Hepatocyte (in vitro differentiated cells): Measurements from ENCODE around the gene ARHGEF40. TPM values are rescaled to one million over a fixed set of nuclear protein-coding genes. Genes with fewer than 3 reads are reported as not detected.
A peak's percentile ranks its signal among the peaks of the same experiment; 100 is the strongest.

Experiments
- DNase-seq: peaks from one replicate; pipeline ENCODE4 v3.0.0-alpha.2; 2016; ENCODE audit warnings: low spot score
- H2AFZ ChIP-seq: fragments of 200-600 bp; sonication (generic); 2 replicates; pipeline ENCODE4 v1.6.0; 2016; ENCODE audit warnings: antibody characterized with exemption, mild to moderate bottlenecking
- H3K27ac ChIP-seq: fragments of 200-600 bp; sonication (generic); 2 replicates; pipeline ENCODE4 v1.5.1; 2016; ENCODE audit warnings: mild to moderate bottlenecking
- H3K27me3 ChIP-seq: fragments of 200-600 bp; sonication (generic); 2 replicates; pipeline ENCODE4 v1.6.1; 2016
- H3K36me3 ChIP-seq: fragments of 200-600 bp; sonication (generic); replicated peaks from 2 replicates; pipeline ENCODE4 v1.5.1; 2016; ENCODE audit warnings: low read depth; ENCODE audit not compliant: insufficient read depth
- H3K4me1 ChIP-seq: fragments of 200-600 bp; sonication (generic); 2 replicates; pipeline ENCODE4 v1.5.1; 2016; ENCODE audit warnings: mild to moderate bottlenecking, moderate library complexity; ENCODE audit not compliant: insufficient read depth
- H3K4me2 ChIP-seq: fragments of 200-600 bp; sonication (generic); 2 replicates; pipeline ENCODE4 v1.6.0; 2016
- H3K4me3 ChIP-seq: fragments of 200-600 bp; sonication (generic); 2 replicates; pipeline ENCODE4 v1.5.1; 2016; ENCODE audit warnings: mild to moderate bottlenecking
- H3K79me2 ChIP-seq: fragments of 200-600 bp; sonication (generic); 2 replicates; pipeline ENCODE4 v1.6.0; 2017; ENCODE audit warnings: mild to moderate bottlenecking
- H3K9me2 ChIP-seq: fragments of 200-600 bp; sonication (generic); replicated peaks from 2 replicates; pipeline ENCODE4 v1.6.0; 2017; ENCODE audit warnings: mild to moderate bottlenecking; ENCODE audit not compliant: insufficient read depth
- H3K9me3 ChIP-seq: fragments of 200-600 bp; sonication (generic); 2 replicates; pipeline ENCODE4 v1.5.1; 2016; ENCODE audit warnings: low read depth, mild to moderate bottlenecking
- H4K20me1 ChIP-seq: fragments of 200-600 bp; sonication (generic); 2 replicates; pipeline ENCODE4 v1.6.0; 2016; ENCODE audit warnings: mild to moderate bottlenecking; ENCODE audit not compliant: insufficient read depth, poor library complexity, severe bottlenecking
- CTCF ChIP-seq: fragments of 200-600 bp; sonication (generic); IDR thresholded peaks from 2 replicates; pipeline ENCODE4 v1.5.1; 2016; ENCODE audit warnings: antibody characterized with exemption, mild to moderate bottlenecking; ENCODE audit not compliant: poor library complexity
- EZH2 ChIP-seq: fragments of 200-600 bp; sonication (generic); IDR thresholded peaks from 2 replicates; pipeline ENCODE4 v1.6.1; 2016; ENCODE audit warnings: antibody characterized with exemption, mild to moderate bottlenecking, borderline replicate concordance
- EZH2phosphoT487 ChIP-seq: fragments of 200-600 bp; sonication (generic); IDR thresholded peaks from one replicate; pipeline ENCODE4 v1.6.1; 2018; ENCODE audit warnings: antibody characterized with exemption, mild to moderate bottlenecking, low read depth, moderate library complexity; ENCODE audit not compliant: unreplicated experiment, severe bottlenecking
- WGBS: methylation state at CpG from one replicate; pipeline ENCODE4 v1.1.6; 2016; ENCODE audit warnings: low lambda C conversion rate; ENCODE audit errors: missing lambda C conversion rate; 5-methylcytosine and 5-hydroxymethylcytosine counted together
- polyA plus RNA-seq: library from polyadenylated mRNA; unstranded; fragments of >200 nt; fragmentation: Nextera tagmentation; extraction: Ambion mirVana; gene quantifications from 2 replicates; pipeline ENCODE4 v1.2.1, GENCODE V29; 2016
- total RNA-seq: library from RNA; depleted of rRNA; stranded (reverse); fragments of >200 nt; gene quantifications from 2 replicates; pipeline ENCODE4 v1.2.3, GENCODE V29; 2014

The ARHGEF40 gene
- total and polyA plus RNA-seq, 2 experiments from 2014 or later: 38.1 to 53.7 TPM

- Histone ChIP-seq H3K9me2 (no peaks in the 10 kb centered on the region), H3K27me3 (no peaks in the 10 kb centered on the region), H3K9me3 (no peaks in the 10 kb centered on the region), H3K79me2 (peaks cover 27% of the 10 kb centered on the region), H2AFZ (peak overlapping the region; percentile 93), H3K36me3 (no peaks in the 10 kb centered on the region), H3K27ac (peak overlapping the region; percentile 96), H3K4me3 (peak overlapping the region; percentile 99), H4K20me1 (peaks cover 5% of the 10 kb centered on the region), H3K4me2 (peak overlapping the region; percentile 92), H3K4me1 (peaks cover 16% of the 10 kb centered on the region)
- TF ChIP-seq EZH2 (no peak), CTCF (no peak), EZH2phosphoT487 (no peak)
- DNase-seq: peak; percentile 55
- 3% methylated on average over 31 of the region's 40 CpGs for WGBS
Observed at GRCh38 chr14:21069388-21070082, 569 bp upstream of the ARHGEF40 start.

DNA sequence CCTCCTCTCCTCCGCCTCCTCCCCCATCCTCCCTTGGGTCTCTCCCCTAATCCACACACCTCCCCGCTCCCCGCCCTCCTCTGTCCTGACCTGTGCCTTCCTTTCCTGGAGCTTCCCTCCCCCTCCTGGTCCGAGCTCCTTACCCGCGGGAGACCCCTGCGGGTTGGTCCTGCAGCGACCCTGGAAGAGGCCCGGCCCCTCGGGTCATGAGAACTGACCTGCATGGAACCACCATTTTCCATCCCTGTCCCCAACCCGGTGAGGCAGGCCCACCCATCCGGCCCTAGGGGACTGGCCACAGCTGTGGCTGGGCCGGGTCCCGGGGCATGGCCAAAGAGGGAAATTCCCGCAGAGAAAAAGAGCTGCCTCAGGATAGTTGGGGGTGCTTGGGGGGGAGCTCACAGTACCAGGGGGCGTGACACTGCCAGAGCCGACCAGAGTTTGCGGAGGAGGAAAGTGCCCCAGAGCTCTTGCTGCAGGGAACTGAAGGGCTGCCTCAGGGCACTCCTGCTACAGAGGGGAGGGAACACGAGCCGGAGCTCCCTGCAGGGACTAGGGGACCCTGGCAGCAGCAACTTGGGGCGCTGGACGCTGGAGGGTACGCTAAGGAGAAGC is 613 bp downstream of the ARHGEF40 start:
- TF ChIP-seq EZH2phosphoT487 (no peak), CTCF (no peak), EZH2 (no peak)
- peak overlapping the region; percentile 99 for H3K4me3 ChIP-seq
- peak overlapping the region; percentile 93 for H2AFZ ChIP-seq
- WGBS: 2% methylated on average over 22 of the region's 23 CpGs
- H3K79me2 ChIP-seq: peaks cover 27% of the 10 kb centered on the region
- H3K27ac ChIP-seq: peak overlapping the region; percentile 96
- H3K27me3 ChIP-seq: no peaks in the 10 kb centered on the region
- H3K9me2 ChIP-seq: no peaks in the 10 kb centered on the region
- H3K36me3 ChIP-seq: no peaks in the 10 kb centered on the region
- H3K4me1 ChIP-seq: peaks cover 16% of the 10 kb centered on the region
- peaks cover 5% of the 10 kb centered on the region for H4K20me1 ChIP-seq
- no peaks in the 10 kb centered on the region for H3K9me3 ChIP-seq
- DNase-seq: peak; percentile 64
- H3K4me2 ChIP-seq: peak overlapping the region; percentile 92

- Histone ChIP-seq H3K27ac (peak overlapping the region; percentile 96), H3K27me3 (no peaks in the 10 kb centered on the region), H2AFZ (peak overlapping the region; percentile 93), H3K9me3 (no peaks in the 10 kb centered on the region), H4K20me1 (peaks cover 5% of the 10 kb centered on the region), H3K36me3 (no peaks in the 10 kb centered on the region), H3K4me2 (peak overlapping the region; percentile 92), H3K9me2 (no peaks in the 10 kb centered on the region), H3K4me3 (peak overlapping the region; percentile 99), H3K4me1 (peaks cover 16% of the 10 kb centered on the region), H3K79me2 (peaks cover 27% of the 10 kb centered on the region)
- TF ChIP-seq EZH2 (no peak), EZH2phosphoT487 (no peak), CTCF (no peak)
- WGBS: under 1% methylated on average over 22 of the region's 37 CpGs
- DNase-seq: peak; percentile 93
Observed at GRCh38 chr14:21071225-21072030, 1.3 kb downstream of the ARHGEF40 start.
